GM12878 (cell line): ENCODE results near the gene FAM50A. TPM values are rescaled to one million over a fixed set of nuclear protein-coding genes. Genes with fewer than 3 reads are reported as not detected.

Experiments used
- ATAC-seq: fragments of 200-7000 bp; cut with Tn5 transposase; 3 replicates; pipeline ENCODE4 v1.9.1; 2020; ENCODE audit warnings: mild to moderate bottlenecking, moderate library complexity
- BruUV-seq: library from RNA; stranded (reverse); fragments of 400-500 nt; replicated peaks from 2 replicates; lab custom pipeline; 2021; lab: Mats Ljungman, UMichigan
- CTCF ChIA-PET: fragments of 300-600 bp; sonication (Branson Sonifier 250); formaldehyde crosslinking; extraction: SDS; loops from one replicate; lab custom pipeline; 2021; ENCODE audit warnings: inconsistent platforms; lab: Yijun Ruan, JAX
- POLR2A ChIA-PET: fragments of 350-600 bp; formaldehyde crosslinking; extraction: SDS; loops from one replicate; lab custom pipeline; 2021; ENCODE audit warnings: inconsistent platforms; lab: Charles Lee
- RAD21 ChIA-PET: fragments of 300-600 bp; sonication (Branson Sonifier 250); formaldehyde crosslinking; loops from one replicate; lab custom pipeline; 2023; ENCODE audit warnings: antibody characterized with exemption; ENCODE audit not compliant: unreplicated experiment; lab: Charles Lee
- SMC1A ChIA-PET: fragments of 300-600 bp; sonication (Branson Sonifier 250); formaldehyde crosslinking; loops from one replicate; lab custom pipeline; 2023; ENCODE audit not compliant: unreplicated experiment, uncharacterized antibody; lab: Charles Lee
- DNase-seq: peaks from one replicate; pipeline ENCODE4 v3.0.0-alpha.2; 2011; ENCODE audit warnings: low read depth, low spot score
- FAIRE-seq: peaks from 3 replicates; lab custom pipeline; 2011; peaks lifted over from hg19 to GRCh38; lab: Jason Lieb, UNC
- H2AFZ ChIP-seq: 2 replicates; pipeline ENCODE4 v1.6.0; 2011; ENCODE audit warnings: low read depth, low read length, control low read depth; ENCODE audit not compliant: control insufficient read depth
- H3K27ac ChIP-seq: 2 replicates; pipeline ENCODE4 v1.5.1; 2011; ENCODE audit warnings: control low read depth; ENCODE audit not compliant: control insufficient read depth, insufficient read depth
- H3K27me3 ChIP-seq, 2 experiments: replicated peaks in 1 of 2; 2 replicates each; pipeline versions ENCODE4 v1.6.0 to v1.6.1; 2011; ENCODE audit warnings: low read length in 1 of 2; ENCODE audit not compliant: control insufficient read depth in 2 of 2, insufficient read depth in 2 of 2
- H3K36me3 ChIP-seq, 2 experiments: 2 replicates each; pipeline ENCODE4 v1.5.1; 2011; ENCODE audit warnings: low read length in 1 of 2; ENCODE audit not compliant: control insufficient read depth in 2 of 2, insufficient read depth in 2 of 2
- H3K4me1 ChIP-seq: 2 replicates; pipeline ENCODE4 v1.6.1; 2011; ENCODE audit warnings: mild to moderate bottlenecking, low read length, moderate library complexity, mixed read lengths; ENCODE audit not compliant: control insufficient read depth, insufficient read depth
- H3K4me2 ChIP-seq: 2 replicates; pipeline ENCODE4 v1.6.0; 2011; ENCODE audit warnings: control low read depth; ENCODE audit not compliant: control insufficient read depth, insufficient read depth
- H3K4me3 ChIP-seq: fragments of 200-600 bp; sonication (generic); 2 replicates; pipeline ENCODE4 v1.5.1; 2016
- H3K79me2 ChIP-seq: 2 replicates; pipeline ENCODE4 v1.6.0; 2011; ENCODE audit warnings: low read length; ENCODE audit not compliant: control insufficient read depth, insufficient read depth
- H3K9ac ChIP-seq: 2 replicates; pipeline ENCODE4 v1.8.0; 2011; ENCODE audit warnings: low read length, control low read depth, mixed read lengths; ENCODE audit not compliant: control insufficient read depth, insufficient read depth
- H3K9me3 ChIP-seq: replicated peaks from 3 replicates; pipeline ENCODE4 v1.5.1; 2011; ENCODE audit warnings: mild to moderate bottlenecking, low read length; ENCODE audit not compliant: control insufficient read depth, insufficient read depth
- H4K20me1 ChIP-seq: 2 replicates; pipeline ENCODE4 v1.6.0; 2011; ENCODE audit not compliant: control insufficient read depth, insufficient read depth
- ATF2 ChIP-seq: IDR thresholded peaks from 2 replicates; pipeline ENCODE4 v1.6.1; 2012; ENCODE audit warnings: low read length, inconsistent platforms
- BHLHE40 ChIP-seq, 2 experiments: fragments of 450-650 bp in 1 of 2; IDR thresholded peaks; 2 replicates each; pipeline ENCODE4 v1.6.1; 2011 to 2017; ENCODE audit warnings: low read depth in 2 of 2, borderline replicate concordance in 1 of 2, improper control_type of control experiment in 1 of 2, low read length in 1 of 2, mild to moderate bottlenecking in 1 of 2
- CHD2 ChIP-seq: IDR thresholded peaks from 2 replicates; pipeline ENCODE4 v1.6.1; 2011; ENCODE audit warnings: low read depth, low read length, improper control_type of control experiment, borderline replicate concordance
- CUX1 ChIP-seq: IDR thresholded peaks from 2 replicates; pipeline ENCODE4 v1.6.1; 2012; ENCODE audit warnings: improper control_type of control experiment, low read depth, low read length; ENCODE audit not compliant: insufficient replicate concordance
- ETV6 ChIP-seq, 2 experiments: fragments of 450-650 bp in 1 of 2; IDR thresholded peaks in 1 of 2; conservative IDR thresholded peaks in 1 of 2; 2 replicates each; pipeline ENCODE4 v1.6.1; 2014; ENCODE audit warnings: antibody characterized with exemption in 1 of 2, borderline replicate concordance in 1 of 2, low read depth in 1 of 2, mild to moderate bottlenecking in 1 of 2, moderate library complexity in 1 of 2
- HDAC6 ChIP-seq: fragments of 200-600 bp; sonication (generic); IDR thresholded peaks from one replicate; pipeline ENCODE4 v1.8.0; 2017; ENCODE audit warnings: antibody characterized with exemption; ENCODE audit not compliant: unreplicated experiment
- HDGF ChIP-seq: fragments of 450-650 bp; IDR thresholded peaks from 2 replicates; pipeline ENCODE4 v1.6.1; 2016; ENCODE audit warnings: antibody characterized with exemption
- MEF2B ChIP-seq: fragments of 450-650 bp; IDR thresholded peaks from 2 replicates; pipeline ENCODE4 v1.6.1; 2018; ENCODE audit warnings: mild to moderate bottlenecking, moderate library complexity; ENCODE audit not compliant: partially characterized antibody, poor library complexity, severe bottlenecking
- NR2F1 ChIP-seq: fragments of 450-650 bp; conservative IDR thresholded peaks from 2 replicates; pipeline ENCODE4 v1.6.1; 2017; ENCODE audit warnings: mild to moderate bottlenecking
- PKNOX1 ChIP-seq: fragments of 450-650 bp; IDR thresholded peaks from 2 replicates; pipeline ENCODE4 v1.6.1; 2016; ENCODE audit warnings: mild to moderate bottlenecking
- POLR2AphosphoS5 ChIP-seq: IDR thresholded peaks from 2 replicates; pipeline ENCODE4 v1.6.1; 2011; ENCODE audit warnings: mild to moderate bottlenecking, low read length, inconsistent platforms
- RUNX3 ChIP-seq: IDR thresholded peaks from 2 replicates; pipeline ENCODE4 v1.6.1; 2012; ENCODE audit warnings: low read length, inconsistent platforms
- SMC3 ChIP-seq: IDR thresholded peaks from 2 replicates; pipeline ENCODE4 v1.6.1; 2011; ENCODE audit warnings: low read length, improper control_type of control experiment, borderline replicate concordance
- SREBF2 ChIP-seq: IDR thresholded peaks from 2 replicates; pipeline ENCODE4 v1.6.1; 2012; ENCODE audit warnings: mild to moderate bottlenecking, low read length
- TCF3 ChIP-seq: IDR thresholded peaks from 2 replicates; pipeline ENCODE4 v1.6.1; 2012; ENCODE audit warnings: low read depth, mild to moderate bottlenecking, low read length, borderline replicate concordance; ENCODE audit not compliant: insufficient read depth
- TCF7 ChIP-seq: IDR thresholded peaks from 2 replicates; pipeline ENCODE4 v1.6.1; 2014; ENCODE audit warnings: antibody characterized with exemption, borderline replicate concordance
- YY1 ChIP-seq: IDR thresholded peaks from 2 replicates; pipeline ENCODE4 v1.6.1; 2011; ENCODE audit warnings: low read depth, mild to moderate bottlenecking, low read length
- ZNF384 ChIP-seq: IDR thresholded peaks from 2 replicates; pipeline ENCODE4 v1.6.1; 2012; ENCODE audit warnings: low read depth, mild to moderate bottlenecking, low read length, improper control_type of control experiment, borderline replicate concordance
- WGBS: methylation state at CpG from one replicate; pipeline ENCODE4 v1.1.6; 2016; ENCODE audit warnings: low lambda C conversion rate; ENCODE audit not compliant: insufficient replicate concordance, insufficient coverage; ENCODE audit errors: missing lambda C conversion rate; 5-methylcytosine and 5-hydroxymethylcytosine counted together
- in situ Hi-C: fragments of 300-500 bp; cut with MboI; formaldehyde crosslinking; loops from 9 replicates; pipeline ENCODE4 v1.14.3; 2018; ENCODE audit warnings: mixed read lengths
- intact Hi-C: fragments of 100-400 bp; cut with micrococcal nuclease; formaldehyde crosslinking; loops from one replicate; pipeline ENCODE4 v1.14.2; 2022; ENCODE audit not compliant: unreplicated experiment
- polyA plus RNA-seq, 11 experiments: library from polyadenylated mRNA; depleted of rRNA in 4 of 11; unstranded in 6 of 11; stranded (reverse) in 5 of 11; fragments of >200 nt; fragmentation: Nextera tagmentation in 4 of 11; fragmentation: Illumina TruSeq in 1 of 11; extraction: Ambion mirVana in 4 of 11; extraction: Trizol in 1 of 11; gene quantifications; 1 replicate in 1 of 11; 2 replicates in 10 of 11; pipeline versions ENCODE4 v1.2.1 to v1.2.3, GENCODE V29; 2011 to 2016; ENCODE audit warnings: inconsistent platforms in 2 of 11, missing spikeins in 2 of 11, low read depth in 1 of 11
- total RNA-seq, 4 experiments: library from RNA; depleted of rRNA in 3 of 4; stranded (reverse); fragments of >200 nt in 3 of 4; fragmentation: Illumina TruSeq in 1 of 4; extraction: Trizol in 1 of 4; gene quantifications; 2 replicates each; pipeline versions ENCODE4 v1.2.1 to v1.2.3, GENCODE V29; 2013 to 2021

The FAM50A gene
- total and polyA plus RNA-seq, 10 of the 15 experiments (the other 5 are each of a cell fraction or from before 2014, with no cell fraction given) = 4.2 to 46.7 (median 34.6) TPM

- POLR2A ChIA-PET = interaction anchor here (1.0 kb wide), 1 partner anchor 13 kb away, joined by 4 read pairs; no protein-coding TSS in a partner anchor
- TF ChIP-seq BHLHE40 (IDR thresholded peaks at IDR 0.05; ENCODE audit: borderline replicate concordance in 1 of 2, low read depth in 2 of 2, low read length in 1 of 2) (no peak), RUNX3 (no peak), POLR2AphosphoS5 (no peak), PKNOX1 (no peak), ATF2 (no peak), SMC3 (no peak), MEF2B (no peak), TCF7 (no peak), TCF3 (no peak), HDAC6 (no peak), NR2F1 (no peak), CUX1 (no peak), ZNF384 (no peak), CHD2 (no peak), HDGF (no peak), ETV6 (conservative IDR thresholded peaks at IDR 0.05 in 1 of 2, IDR thresholded peaks at IDR 0.05 in 1 of 2; ENCODE audit: borderline replicate concordance in 1 of 2, low read depth in 1 of 2) (no peak), YY1 (no peak), SREBF2 (no peak)
- H3K36me3 ChIP-seq = peaks cover 0 to 7% of the 10 kb centered on the region in 2 experiments; a peak in 2 of 4 replicates
- FAIRE-seq (no peak), DNase-seq (no peak), ATAC-seq (no peak)
- intact Hi-C loops = no loop called here
- SMC1A ChIA-PET = no interaction called here
- H3K27ac ChIP-seq = no peak overlapping the region
- no peak overlapping the region for H3K4me2 ChIP-seq
- CTCF ChIA-PET = no interaction called here
- 0 out of 2 replicates have a peak, but pooled peaks cover 3% of the 10 kb centered on the region for H3K4me1 ChIP-seq
- no peaks in the 10 kb centered on the region for H4K20me1 ChIP-seq
- H2AFZ ChIP-seq = no peak overlapping the region
- H3K27me3 ChIP-seq = no peaks in the 10 kb centered on the region
- RAD21 ChIA-PET = no interaction called here
- BruUV-seq = no TSS peak
- 75% methylated on average over 16 of the region's 16 CpGs for WGBS
- no peaks in the 10 kb centered on the region for H3K9me3 ChIP-seq
- no peak overlapping the region for H3K4me3 ChIP-seq
- H3K9ac ChIP-seq = no peak overlapping the region
- in situ Hi-C loops = no loop called here
- H3K79me2 ChIP-seq = peaks cover 6% of the 10 kb centered on the region
Observed at GRCh38 chrX:154445776-154446175, 1.8 kb downstream of the FAM50A start.
